OCI-M2 (cell line): Measurements from ENCODE around the gene TMEM254.
"Not testable (repeated sequence)": the region's sequence is repeated elsewhere in the genome, so short reads cannot be mapped to it uniquely, and the experiment has no call there.

Source experiments
- DNase-seq: peaks from one replicate; lab custom pipeline; 2025; ENCODE audit not compliant: unreplicated experiment; lab: John Stamatoyannopoulos, UW

Gene TMEM254

GRCh38 chr10:80132299-80133139 lies 54.1 kb downstream of the TMEM254 start, which contains the start of gene PLAC9:
Gene PLAC9, plus strand, starts transcription at chr10:80132730. Its CDS starts 33 bp downstream, at chr10:80132763.
- no peak for DNase-seq

- DNase-seq = no peak
Observed at GRCh38 chr10:80133206-80133605, 54.7 kb downstream of the TMEM254 start.

GRCh38 chr10:80133687-80134086 lies 55.2 kb downstream of the TMEM254 start:
- DNase-seq = not testable (repeated sequence)

- no peak for DNase-seq
Observed at GRCh38 chr10:80136134-80136571, 57.7 kb downstream of the TMEM254 start.

GRCh38 chr10:80137031-80137862 lies 58.8 kb downstream of the TMEM254 start:
- DNase-seq = no peak

- DNase-seq = no peak
Observed at GRCh38 chr10:80137920-80138319, 59.5 kb downstream of the TMEM254 start.

- no peak for DNase-seq
Observed at GRCh38 chr10:80139265-80139664, 60.8 kb downstream of the TMEM254 start.

- no peak for DNase-seq
Observed at GRCh38 chr10:80140251-80140650, 61.8 kb downstream of the TMEM254 start.

- no peak for DNase-seq
Observed at GRCh38 chr10:80141696-80142460, 63.4 kb downstream of the TMEM254 start.
